Measurements from ENCODE around the gene LTBP1.

The LTBP1 gene

DNA sequence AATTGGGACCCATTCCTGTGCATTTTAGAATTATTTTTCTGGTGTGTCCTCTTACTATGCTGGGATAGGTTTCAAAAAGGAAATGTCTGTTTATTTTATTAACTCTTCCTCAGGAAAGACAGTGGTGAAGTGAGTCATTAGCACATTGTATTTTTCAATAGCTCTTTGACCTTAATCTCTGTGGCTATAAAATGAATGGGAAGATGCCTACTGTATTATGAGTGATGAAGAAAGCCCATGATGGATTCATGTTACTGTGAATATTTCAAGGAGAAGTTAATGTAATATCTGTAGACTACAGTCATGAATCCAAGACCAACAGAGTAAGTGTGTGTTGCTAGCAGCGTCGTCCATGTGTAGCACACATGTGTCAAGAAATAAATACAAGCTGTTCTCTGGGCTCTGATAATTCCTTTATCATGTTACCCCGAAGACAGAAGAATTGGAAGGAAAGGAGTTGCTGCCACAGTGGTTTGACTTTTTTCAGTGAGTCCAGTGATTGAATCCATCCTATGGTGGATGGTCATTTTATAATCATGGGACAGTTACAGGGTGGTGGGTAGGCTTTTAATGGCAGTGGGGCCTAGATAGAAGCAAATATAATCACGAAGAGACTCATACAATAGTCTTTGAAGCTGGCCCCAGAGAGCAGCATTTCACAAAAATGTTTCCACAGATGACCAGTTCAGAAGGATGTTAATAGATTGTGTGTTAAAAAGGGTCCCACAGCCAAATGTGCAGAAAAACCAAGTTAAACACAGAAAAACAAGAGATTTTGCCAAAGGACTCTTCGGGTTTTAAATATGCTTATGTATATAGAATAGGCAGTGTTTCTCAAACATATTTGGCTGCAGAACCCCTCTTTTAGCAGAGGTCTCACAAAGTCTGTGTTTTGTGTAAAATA is 290.0 kb downstream of the LTBP1 start:
- no peak for FAIRE-seq

- no peak for FAIRE-seq
Measured at GRCh38 chr2:33238111-33238510, 291.4 kb downstream of the LTBP1 start.

- no peak for FAIRE-seq
Measured at GRCh38 chr2:33240178-33240577, 293.4 kb downstream of the LTBP1 start.

- FAIRE-seq: no peak
Measured at GRCh38 chr2:33241072-33241471, 294.3 kb downstream of the LTBP1 start.

- FAIRE-seq: no peak
Measured at GRCh38 chr2:33241581-33241980, 294.8 kb downstream of the LTBP1 start.

GRCh38 chr2:33242845-33243244 is 296.1 kb downstream of the LTBP1 start:
- no peak for FAIRE-seq

DNA sequence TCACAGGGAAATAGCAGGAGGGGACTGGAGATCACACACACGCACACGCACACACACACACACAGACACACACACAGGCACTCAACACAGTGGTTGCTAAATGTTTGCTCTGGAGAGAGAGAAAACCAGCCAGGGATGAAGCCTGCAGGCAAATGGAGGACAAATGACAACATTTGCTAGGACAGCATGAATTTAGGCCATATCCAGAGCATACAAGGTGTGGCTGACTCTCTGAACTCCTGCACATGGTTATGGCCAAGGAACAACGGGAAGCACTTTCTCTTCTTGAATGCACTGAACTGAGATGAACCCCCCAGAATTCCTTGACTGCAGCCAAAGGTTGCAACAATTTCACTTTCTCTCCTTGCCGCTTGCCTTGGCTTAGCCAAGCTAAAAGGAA is 299.7 kb downstream of the LTBP1 start:
- no peak for FAIRE-seq

- no peak for FAIRE-seq
Measured at GRCh38 chr2:33247365-33247764, 300.6 kb downstream of the LTBP1 start.

DNA sequence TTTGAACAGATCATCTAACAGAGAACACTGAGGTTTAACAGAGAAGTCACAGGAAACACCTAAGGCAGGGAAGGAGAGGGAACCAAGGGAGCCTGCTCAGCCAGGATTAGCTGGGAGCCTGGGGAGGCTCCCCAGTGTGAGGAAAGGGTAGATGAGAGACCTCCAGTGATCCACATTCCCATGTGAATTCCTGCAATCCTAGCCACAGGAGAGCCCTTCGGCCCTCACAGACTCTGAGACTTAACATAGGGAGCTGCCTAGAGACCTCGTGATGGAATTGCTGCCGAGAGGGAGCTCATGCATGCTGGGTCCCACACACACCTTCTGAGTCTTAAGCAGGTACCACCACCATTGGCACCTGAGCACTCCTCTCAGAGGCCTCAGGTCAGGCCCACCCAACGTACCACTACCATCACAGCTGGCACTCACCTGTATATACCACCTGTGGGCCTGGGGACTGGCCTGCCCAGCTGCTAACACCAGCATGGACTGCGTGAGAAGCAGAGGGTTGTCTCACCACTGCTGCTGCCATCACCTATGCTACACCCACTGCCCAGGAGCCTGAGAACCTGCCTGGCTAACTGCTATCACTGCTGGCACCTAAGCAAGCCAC is 303.8 kb downstream of the LTBP1 start:
- FAIRE-seq: no peak

DNA sequence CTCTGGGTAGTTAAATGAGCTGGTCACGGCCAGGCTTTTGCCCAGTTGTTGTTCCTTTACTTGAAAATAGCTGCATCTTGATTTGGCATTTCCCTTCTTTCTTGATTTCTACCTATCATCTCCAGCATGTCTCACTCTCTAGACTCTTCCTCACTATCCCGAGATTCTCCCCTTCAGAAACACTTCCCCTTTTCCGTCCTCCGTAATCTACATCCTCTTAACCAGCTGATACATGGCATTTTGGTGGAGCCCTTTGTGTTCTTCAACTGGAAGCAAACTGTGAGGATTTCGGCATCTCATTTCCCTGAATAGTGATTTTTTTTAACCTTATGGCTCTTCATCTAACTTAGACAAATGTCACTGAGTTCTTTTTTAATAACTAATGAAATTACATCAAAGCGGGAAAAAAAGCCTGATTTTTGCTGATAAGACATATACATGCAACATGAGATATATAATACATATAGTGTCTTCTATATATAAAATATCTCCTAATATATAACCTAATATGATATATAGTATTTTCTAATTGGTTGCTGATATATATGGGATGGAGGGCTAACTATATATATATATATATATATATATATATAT is 309.5 kb downstream of the LTBP1 start:
- no peak for FAIRE-seq

GRCh38 chr2:33258387-33258786 is 311.6 kb downstream of the LTBP1 start:
- no peak for FAIRE-seq

- no peak for FAIRE-seq
Measured at GRCh38 chr2:33262097-33262496, 315.3 kb downstream of the LTBP1 start.

- no peak for FAIRE-seq
Measured at GRCh38 chr2:33264766-33265165, 318.0 kb downstream of the LTBP1 start.

DNA sequence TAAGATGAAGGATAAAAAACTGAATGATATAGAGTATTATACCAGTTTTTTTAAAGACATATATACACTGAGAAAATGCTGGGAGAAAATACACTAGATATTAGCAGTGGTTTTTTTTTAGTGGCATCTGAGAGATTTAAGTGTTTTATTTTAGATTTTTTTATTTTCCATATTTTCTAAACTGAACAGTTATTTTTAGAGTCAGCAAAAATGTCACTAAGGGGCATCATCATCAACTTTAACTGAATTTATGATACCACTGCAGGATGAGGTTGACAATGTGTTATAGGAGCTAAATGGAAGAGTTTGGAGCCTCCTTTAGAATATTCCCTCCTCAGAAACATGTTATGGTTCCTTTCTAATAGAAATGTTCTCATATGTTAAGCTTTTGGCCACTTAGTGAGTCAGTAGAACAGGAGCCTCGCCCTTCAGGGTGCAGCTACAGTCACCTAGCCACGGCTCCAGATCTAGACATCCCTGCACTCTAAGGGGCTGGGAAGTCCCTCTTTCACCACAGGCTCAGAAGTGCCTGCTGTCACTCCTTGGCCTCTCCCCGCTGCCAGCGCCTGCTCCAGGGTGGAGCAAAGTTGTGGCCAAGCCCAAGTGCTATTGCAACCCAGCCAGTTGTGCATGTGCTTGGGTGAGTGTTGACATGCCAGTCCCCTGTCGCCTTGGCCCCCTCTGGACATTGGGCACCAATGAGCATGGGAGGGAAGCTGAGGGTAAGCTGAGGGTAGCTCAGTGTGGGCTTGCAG is 319.0 kb downstream of the LTBP1 start:
- no peak for FAIRE-seq

DNA sequence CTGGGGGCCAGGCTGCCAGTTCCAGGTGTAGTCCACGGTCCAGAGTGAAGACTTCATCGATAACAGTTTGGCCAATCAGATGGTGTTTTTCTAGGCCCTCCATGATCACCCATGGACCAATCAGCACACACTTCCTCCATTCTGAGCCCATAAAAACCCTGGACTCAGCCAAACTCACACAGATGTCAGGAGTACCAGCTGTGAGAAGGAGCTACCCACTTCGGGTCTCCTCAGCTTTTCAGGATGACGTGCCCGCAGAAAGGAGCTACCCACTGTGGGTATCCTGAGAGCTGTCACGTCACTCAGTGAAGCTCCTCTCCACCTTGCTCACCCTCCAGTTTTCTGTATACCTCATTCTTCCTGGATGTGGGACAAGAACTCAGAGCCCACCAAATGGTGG is 319.7 kb downstream of the LTBP1 start:
- FAIRE-seq: no peak

DNA sequence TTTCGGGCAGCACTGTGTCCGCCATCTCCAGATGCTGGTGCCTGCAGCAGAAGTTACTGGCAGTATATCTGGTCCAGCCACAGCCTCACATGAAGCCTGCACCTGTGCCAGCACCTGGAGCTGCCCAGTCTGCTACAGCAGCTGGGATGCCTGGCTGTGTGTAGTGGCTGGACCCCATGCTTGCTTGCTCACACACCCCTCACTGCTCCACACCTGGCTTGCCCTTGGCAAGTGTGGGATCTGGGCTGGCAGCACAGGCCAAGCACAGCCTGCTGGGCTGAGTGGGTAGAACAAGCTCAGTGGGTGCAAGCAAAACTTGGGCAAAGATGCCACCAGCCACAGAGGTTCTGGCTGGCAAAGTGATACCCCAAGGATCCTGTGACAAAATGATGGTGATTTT is 320.3 kb downstream of the LTBP1 start:
- no peak for FAIRE-seq

DNA sequence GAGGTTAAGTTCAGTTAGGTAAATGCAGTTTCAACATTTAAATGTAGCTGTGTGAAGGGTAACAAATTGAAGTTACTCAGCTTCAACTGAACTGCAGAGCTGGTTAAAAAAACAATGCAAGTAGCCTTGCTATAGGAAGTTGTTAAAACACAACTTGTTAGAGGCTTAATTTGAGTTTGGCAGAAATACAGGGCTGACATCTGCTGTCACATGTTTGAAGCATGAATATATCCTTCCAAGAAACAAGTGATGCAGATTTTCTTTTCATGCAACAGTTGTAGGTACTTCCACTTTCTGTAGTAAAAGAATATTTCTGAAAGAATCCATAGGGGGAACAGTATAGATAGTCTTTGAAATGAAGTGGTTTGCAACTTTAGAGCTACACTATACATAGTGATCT is 321.0 kb downstream of the LTBP1 start:
- no peak for FAIRE-seq

DNA sequence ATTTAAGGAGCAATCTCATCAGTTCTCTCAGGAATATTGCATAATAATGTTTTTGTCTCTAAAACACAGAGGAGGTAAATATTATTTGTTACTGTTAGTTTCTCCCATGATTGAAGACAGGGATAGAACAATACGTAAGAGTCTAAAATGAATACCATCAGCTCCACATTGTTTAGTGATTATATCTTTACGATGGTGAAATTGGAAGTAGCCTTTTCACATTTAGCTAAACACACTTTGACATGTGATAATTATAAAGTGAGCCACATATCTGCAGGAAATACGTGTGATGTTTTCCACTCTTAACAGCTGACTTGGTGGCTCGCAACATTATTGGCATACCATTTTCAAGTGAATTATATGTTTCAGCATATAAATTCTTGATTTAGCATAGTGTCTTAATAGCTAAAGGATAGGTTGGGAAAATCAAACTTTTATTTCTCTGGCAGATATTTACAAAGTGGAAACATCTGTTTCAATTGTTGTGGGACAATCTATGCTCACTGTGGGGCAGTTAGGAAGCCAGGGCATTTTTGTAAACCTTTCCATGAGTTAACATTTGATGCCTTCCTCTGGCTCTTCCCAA is 321.6 kb downstream of the LTBP1 start:
- FAIRE-seq: no peak

- no peak for FAIRE-seq
Measured at GRCh38 chr2:33272001-33272400, 325.2 kb downstream of the LTBP1 start.

- no peak for FAIRE-seq
Measured at GRCh38 chr2:33273479-33273878, 326.7 kb downstream of the LTBP1 start.

DNA sequence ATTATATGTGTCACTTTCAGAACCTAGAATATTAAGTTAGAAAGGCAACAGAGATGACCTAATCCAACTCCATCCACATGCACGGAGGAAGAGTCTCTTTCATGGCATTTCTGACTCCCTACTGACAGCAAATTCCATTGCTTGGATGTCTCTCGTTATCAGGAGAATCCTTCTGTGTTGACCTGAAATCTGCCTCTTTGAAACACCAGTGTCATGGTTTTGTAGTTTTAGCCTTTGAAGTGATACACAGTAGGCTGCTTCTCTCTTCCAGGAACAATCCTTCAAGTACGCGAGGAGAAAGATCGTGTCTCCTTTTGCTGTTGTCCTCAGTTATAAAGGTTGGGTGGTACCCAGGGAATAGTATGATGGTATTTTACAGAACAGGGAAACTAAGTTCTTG is 327.8 kb downstream of the LTBP1 start:
- no peak for FAIRE-seq

GRCh38 chr2:33275689-33276444 is 329.1 kb downstream of the LTBP1 start:
- no peak for FAIRE-seq

All from G401.6 (cell line).